IPS DF 4.7 (cell line): ENCODE results near the gene LINGO1.

ENCODE experiments used
- DNase-seq: peaks from one replicate; pipeline ENCODE4 v3.0.0-alpha.2; 2013; ENCODE audit warnings: low spot score; ENCODE audit errors: extremely low read depth

Gene LINGO1

GRCh38 chr15:77657634-77658238 is 25.0 kb upstream of the LINGO1 start:
- DNase-seq: no peak

- no peak for DNase-seq
Measured at GRCh38 chr15:77656294-77656693, 23.6 kb upstream of the LINGO1 start.

- no peak for DNase-seq
Measured at GRCh38 chr15:77654975-77655374, 22.3 kb upstream of the LINGO1 start.

GRCh38 chr15:77653832-77654480 is 21.2 kb upstream of the LINGO1 start:
- no peak for DNase-seq

GRCh38 chr15:77650265-77650664 is 17.6 kb upstream of the LINGO1 start:
- no peak for DNase-seq

- no peak for DNase-seq
Measured at GRCh38 chr15:77649610-77650009, 16.9 kb upstream of the LINGO1 start.

- DNase-seq: no peak
Measured at GRCh38 chr15:77649017-77649416, 16.3 kb upstream of the LINGO1 start.

- no peak for DNase-seq
Measured at GRCh38 chr15:77647961-77648360, 15.2 kb upstream of the LINGO1 start.

- DNase-seq: no peak
Measured at GRCh38 chr15:77646104-77646694, 13.5 kb upstream of the LINGO1 start.

- no peak for DNase-seq
Measured at GRCh38 chr15:77645602-77646001, 12.9 kb upstream of the LINGO1 start.

- DNase-seq: no peak
Measured at GRCh38 chr15:77644543-77645247, 12.0 kb upstream of the LINGO1 start.

GRCh38 chr15:77643764-77644163 is 11.1 kb upstream of the LINGO1 start:
- DNase-seq: no peak

- no peak for DNase-seq
Measured at GRCh38 chr15:77642793-77643430, 10.2 kb upstream of the LINGO1 start.

- DNase-seq: no peak
Measured at GRCh38 chr15:77641999-77642398, 9.3 kb upstream of the LINGO1 start.

GRCh38 chr15:77640615-77641014 is 7.9 kb upstream of the LINGO1 start:
- DNase-seq: no peak

- DNase-seq: no peak
Measured at GRCh38 chr15:77639431-77639830, 6.7 kb upstream of the LINGO1 start.

- no peak for DNase-seq
Measured at GRCh38 chr15:77637851-77638692, 5.4 kb upstream of the LINGO1 start.

- DNase-seq: no peak
Measured at GRCh38 chr15:77636209-77636608, 3.5 kb upstream of the LINGO1 start.

- no peak for DNase-seq
Measured at GRCh38 chr15:77634266-77634962, 1.7 kb upstream of the LINGO1 start.

GRCh38 chr15:77633913-77634265 is 1.2 kb upstream of the LINGO1 start:
- DNase-seq: no peak
